Fibroblast of lung (primary cell): ENCODE results near the gene MXRA7. TPM values are rescaled to one million over a fixed set of nuclear protein-coding genes. Genes with fewer than 3 reads are reported as not detected.
"Not testable (repeated sequence)": the region's sequence is repeated elsewhere in the genome, so short reads cannot be mapped to it uniquely, and the experiment has no call there.

Experiments
- DNase-seq, 2 donors: peaks; one replicate each; pipeline versions ENCODE4 v3.0.0 to v3.0.0-alpha.2; 2010; ENCODE audit warnings: low read depth in 2 of 2
- H2AFZ ChIP-seq: 2 replicates; pipeline ENCODE4 v1.5.1; 2012; ENCODE audit warnings: low read length, control low read depth, inconsistent platforms
- H3K27ac ChIP-seq: 2 replicates; pipeline ENCODE4 v1.5.1; 2011; ENCODE audit warnings: low read length, control low read depth; ENCODE audit not compliant: insufficient read depth
- H3K27me3 ChIP-seq: 2 replicates; pipeline ENCODE4 v1.5.1; 2011; ENCODE audit warnings: mild to moderate bottlenecking, low read length; ENCODE audit not compliant: control insufficient read depth, insufficient read depth
- H3K36me3 ChIP-seq: 2 replicates; pipeline ENCODE4 v1.5.1; 2011; ENCODE audit warnings: low read length; ENCODE audit not compliant: control insufficient read depth, insufficient read depth
- H3K4me1 ChIP-seq: 2 replicates; pipeline ENCODE4 v1.5.1; 2011; ENCODE audit warnings: low read length; ENCODE audit not compliant: control insufficient read depth, insufficient read depth; ENCODE audit errors: extremely low read depth
- H3K4me2 ChIP-seq: 2 replicates; pipeline ENCODE4 v1.5.1; 2011; ENCODE audit warnings: low read length, control low read depth; ENCODE audit not compliant: insufficient read depth; ENCODE audit errors: extremely low read depth
- H3K4me3 ChIP-seq, 4 experiments: fragments of 200-600 bp in 1 of 4; sonication (generic) in 1 of 4; replicated peaks in 1 of 4; 2 replicates each; pipeline ENCODE4 v1.5.1; 2011 to 2016; ENCODE audit warnings: low read length in 4 of 4, low read depth in 3 of 4, mild to moderate bottlenecking in 3 of 4, control low read depth in 2 of 4, inconsistent platforms in 1 of 4, mixed read lengths in 1 of 4; ENCODE audit not compliant: insufficient read depth in 1 of 4; ENCODE audit errors: control extremely low read depth in 1 of 4
- H3K79me2 ChIP-seq: 2 replicates; pipeline ENCODE4 v1.5.1; 2012; ENCODE audit warnings: mild to moderate bottlenecking, low read length, inconsistent platforms; ENCODE audit not compliant: control insufficient read depth, insufficient read depth
- H3K9ac ChIP-seq: 2 replicates; pipeline ENCODE4 v1.5.1; 2011; ENCODE audit warnings: mild to moderate bottlenecking, low read length, control low read depth; ENCODE audit not compliant: insufficient read depth
- H3K9me3 ChIP-seq: 2 replicates; pipeline ENCODE4 v1.5.1; 2012; ENCODE audit warnings: low read depth, low read length; ENCODE audit not compliant: control insufficient read depth, insufficient read depth
- H4K20me1 ChIP-seq: 2 replicates; pipeline ENCODE4 v1.5.1; 2011; ENCODE audit warnings: low read length; ENCODE audit not compliant: control insufficient read depth, insufficient read depth; ENCODE audit errors: extremely low read depth
- EZH2 ChIP-seq: IDR thresholded peaks from 2 replicates; pipeline ENCODE4 v1.5.1; 2012; ENCODE audit warnings: low read length, control low read depth, mild to moderate bottlenecking; ENCODE audit errors: missing control alignments
- polyA plus RNA-seq, 2 donors: library from polyadenylated mRNA; depleted of rRNA in 1 of 2; stranded (reverse) in 1 of 2; unstranded in 1 of 2; fragments of >200 nt; gene quantifications; 2 replicates each; pipeline ENCODE4 v1.2.1, GENCODE V29; 2011 to 2012; ENCODE audit warnings: missing spikeins in 1 of 2
- total RNA-seq: library from RNA; depleted of rRNA; stranded (reverse); fragments of >200 nt; gene quantifications from 2 replicates; pipeline ENCODE4 v1.2.1, GENCODE V29; 2014
- TF ChIP-seq, protein P1 (sequence below), 2 donors: IDR thresholded peaks in 1 of 2; conservative IDR thresholded peaks in 1 of 2; 1 replicate in 1 of 2; 2 replicates in 1 of 2; pipeline ENCODE4 v1.5.1; 2011 to 2012; ENCODE audit warnings: low read length in 2 of 2, control low read depth in 1 of 2, inconsistent platforms in 1 of 2, low read depth in 1 of 2, mild to moderate bottlenecking in 1 of 2

Gene MXRA7
- total and polyA plus RNA-seq, 2 donors (not counting 1 experiment from before 2014, with no cell fraction given) = 127 to 307 TPM

DNA sequence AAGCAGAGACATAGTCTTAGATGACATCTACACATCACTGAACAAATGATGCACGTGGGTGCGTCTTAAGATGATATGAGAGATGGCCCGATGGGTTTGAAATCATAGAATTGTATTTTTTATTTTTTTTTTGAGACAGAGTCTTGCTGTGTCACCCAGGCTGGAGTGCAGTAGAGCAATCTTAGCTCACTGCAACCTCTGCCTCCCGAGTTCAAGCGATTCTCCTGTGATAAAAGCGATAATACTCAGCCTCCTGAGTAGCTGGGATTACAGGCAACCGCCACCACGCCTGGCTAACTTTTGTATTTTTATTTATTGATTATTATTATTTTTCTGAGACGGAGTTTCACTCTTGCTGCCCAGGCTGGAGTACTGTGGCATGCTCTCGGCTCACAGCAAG is 72.5 kb downstream of the MXRA7 start:
- Histone ChIP-seq H3K36me3 (no peaks in the 10 kb centered on the region), H3K4me1 (no peaks in the 10 kb centered on the region), H3K9ac (no peak overlapping the region), H2AFZ (no peak overlapping the region), H3K27ac (no peak overlapping the region), H3K27me3 (peaks cover 5% of the 10 kb centered on the region), H3K9me3 (no peaks in the 10 kb centered on the region), H4K20me1 (no peaks in the 10 kb centered on the region), H3K4me2 (no peak overlapping the region), H3K4me3 (no peak overlapping the region), H3K79me2 (no peaks in the 10 kb centered on the region)
- TF ChIP-seq, protein P1, sequence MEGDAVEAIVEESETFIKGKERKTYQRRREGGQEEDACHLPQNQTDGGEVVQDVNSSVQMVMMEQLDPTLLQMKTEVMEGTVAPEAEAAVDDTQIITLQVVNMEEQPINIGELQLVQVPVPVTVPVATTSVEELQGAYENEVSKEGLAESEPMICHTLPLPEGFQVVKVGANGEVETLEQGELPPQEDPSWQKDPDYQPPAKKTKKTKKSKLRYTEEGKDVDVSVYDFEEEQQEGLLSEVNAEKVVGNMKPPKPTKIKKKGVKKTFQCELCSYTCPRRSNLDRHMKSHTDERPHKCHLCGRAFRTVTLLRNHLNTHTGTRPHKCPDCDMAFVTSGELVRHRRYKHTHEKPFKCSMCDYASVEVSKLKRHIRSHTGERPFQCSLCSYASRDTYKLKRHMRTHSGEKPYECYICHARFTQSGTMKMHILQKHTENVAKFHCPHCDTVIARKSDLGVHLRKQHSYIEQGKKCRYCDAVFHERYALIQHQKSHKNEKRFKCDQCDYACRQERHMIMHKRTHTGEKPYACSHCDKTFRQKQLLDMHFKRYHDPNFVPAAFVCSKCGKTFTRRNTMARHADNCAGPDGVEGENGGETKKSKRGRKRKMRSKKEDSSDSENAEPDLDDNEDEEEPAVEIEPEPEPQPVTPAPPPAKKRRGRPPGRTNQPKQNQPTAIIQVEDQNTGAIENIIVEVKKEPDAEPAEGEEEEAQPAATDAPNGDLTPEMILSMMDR (conservative IDR thresholded peaks at IDR 0.05 in 1 of 2, IDR thresholded peaks at IDR 0.05 in 1 of 2; ENCODE audit: low read depth in 1 of 2, low read length in 2 of 2) = no peak
- no peak for TF ChIP-seq EZH2
- DNase-seq = no peak

DNA sequence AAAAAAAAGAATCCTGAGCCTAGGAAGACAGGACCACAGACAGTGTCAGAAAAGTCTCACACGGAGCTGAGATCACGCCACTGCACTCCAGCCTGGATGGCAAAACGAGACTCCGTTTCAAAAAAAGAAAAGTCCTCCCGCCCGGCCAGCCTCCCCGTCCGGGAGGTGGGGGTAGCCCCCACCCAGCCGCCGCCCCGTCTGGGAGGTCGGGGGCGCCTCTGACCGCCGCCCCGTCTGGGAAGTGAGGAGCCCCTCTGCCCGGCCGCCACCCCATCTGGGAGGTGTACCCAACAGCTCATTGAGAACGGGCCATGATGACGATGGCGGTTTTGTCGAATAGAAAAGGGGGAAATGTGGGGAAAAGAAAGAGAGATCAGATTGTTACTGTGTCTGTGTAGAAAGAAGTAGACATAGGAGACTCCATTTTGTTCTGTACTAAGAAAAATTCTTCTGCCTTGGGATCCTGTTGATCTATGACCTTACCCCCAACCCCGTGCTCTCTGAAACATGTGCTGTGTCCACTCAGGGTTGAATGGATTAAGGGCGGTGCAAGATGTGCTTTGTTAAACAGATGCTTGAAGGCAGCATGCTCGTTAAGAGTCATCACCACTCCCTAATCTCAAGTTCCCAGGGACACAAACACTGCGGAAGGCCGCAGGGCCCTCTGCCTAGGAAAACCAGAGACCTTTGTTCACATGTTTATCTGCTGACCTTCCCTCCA is 74.1 kb downstream of the MXRA7 start:
- H3K9ac ChIP-seq, H4K20me1 ChIP-seq, H3K79me2 ChIP-seq, H3K27me3 ChIP-seq, H3K27ac ChIP-seq, H3K36me3 ChIP-seq, H3K4me3 ChIP-seq, H3K4me2 ChIP-seq, DNase-seq, H2AFZ ChIP-seq, H3K4me1 ChIP-seq, H3K9me3 ChIP-seq: not testable (repeated sequence)

DNA sequence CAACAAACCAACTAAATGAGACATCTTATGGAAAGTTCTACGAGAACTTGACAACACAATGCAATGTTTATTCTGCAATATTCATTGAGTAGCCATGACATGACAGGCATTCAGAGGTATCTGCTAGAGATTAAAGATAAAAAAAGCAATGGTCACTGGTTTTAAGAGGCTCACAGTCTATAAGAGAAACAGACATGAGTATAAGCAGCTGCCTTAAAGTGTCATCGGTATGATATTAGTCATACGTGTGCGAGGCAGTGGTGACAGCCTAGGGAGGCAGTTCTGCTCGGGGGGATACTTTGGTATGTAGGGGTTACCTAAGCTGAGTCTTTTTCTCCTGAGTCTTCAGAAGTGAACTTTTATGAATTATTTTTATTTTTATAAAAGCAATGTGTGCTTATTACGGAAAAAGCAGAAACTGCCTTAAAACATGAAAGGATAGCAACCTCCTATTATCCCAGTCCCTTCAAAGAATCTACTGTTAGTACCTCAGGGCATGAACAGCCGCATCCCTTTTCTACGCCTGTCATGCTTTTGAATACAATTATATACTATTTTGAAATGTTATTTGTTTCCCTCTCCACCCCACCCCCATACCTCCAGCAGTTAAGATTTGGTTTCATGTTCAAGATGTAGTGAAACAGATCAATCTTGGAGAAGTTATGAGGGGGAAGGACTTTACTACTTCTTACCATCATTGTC is 75.0 kb downstream of the MXRA7 start:
- Histone ChIP-seq H3K4me3 (no peak overlapping the region), H3K9ac (no peak overlapping the region), H3K27me3 (peaks cover 3% of the 10 kb centered on the region), H3K9me3 (no peaks in the 10 kb centered on the region), H2AFZ (no peak overlapping the region), H3K4me1 (no peaks in the 10 kb centered on the region), H3K4me2 (no peak overlapping the region), H3K27ac (no peak overlapping the region), H3K36me3 (no peaks in the 10 kb centered on the region), H3K79me2 (no peaks in the 10 kb centered on the region), H4K20me1 (no peaks in the 10 kb centered on the region)
- TF ChIP-seq, protein P1 (conservative IDR thresholded peaks at IDR 0.05 in 1 of 2, IDR thresholded peaks at IDR 0.05 in 1 of 2; ENCODE audit: low read depth in 1 of 2, low read length in 2 of 2) = no peak
- TF ChIP-seq EZH2 = no peak
- DNase-seq = peak in 1 of 2 donors; percentile 36
